Measurements from ENCODE around the gene LFNG.

LFNG gene

DNA sequence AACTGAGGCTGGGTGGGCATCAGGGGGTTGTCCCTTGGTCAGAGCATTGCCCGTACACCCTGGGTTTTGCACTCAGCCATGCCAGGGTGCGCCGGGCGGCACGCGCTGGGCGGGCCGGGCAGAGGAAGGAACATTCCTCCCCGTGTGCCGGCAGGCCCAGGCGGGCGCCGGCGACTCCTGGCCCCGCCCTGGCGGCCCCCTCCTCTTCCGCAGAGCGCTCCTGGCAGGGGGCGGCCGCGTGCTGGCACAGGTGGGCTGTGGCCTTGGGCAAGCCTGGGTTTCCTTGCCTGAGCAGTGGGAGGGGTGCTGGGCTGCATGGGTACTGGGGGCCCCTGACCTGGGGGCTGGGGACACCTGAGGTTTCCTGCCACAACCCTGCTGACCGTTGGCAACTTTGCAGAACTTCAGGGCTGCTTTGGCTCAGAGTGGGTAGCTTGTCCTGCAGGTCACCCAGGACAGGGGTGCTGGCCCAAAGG, 3.9 kb downstream of the LFNG start:
- Histone ChIP-seq H2BK120ac (ENCODE audit: low read depth, low read length) (peak overlapping the region; percentile 49), H3K9ac (ENCODE audit: low read depth, low read length, poor library complexity) (peak overlapping the region; percentile 88), H3K27ac (replicated peaks; ENCODE audit: low read length) (peak overlapping the region; percentile 97), H2BK15ac (ENCODE audit: low read length) (peak overlapping the region; percentile 16), H3K4me2 (ENCODE audit: insufficient read depth, low read length, poor library complexity, severe bottlenecking) (peak overlapping the region; percentile 91), H4K8ac (ENCODE audit: low read depth, low read length) (no peak overlapping the region), H3K9me3 (replicated peaks in 1 of 2; ENCODE audit: control insufficient read depth in 2 of 2, insufficient read depth in 1 of 2, low read depth in 1 of 2, low read length in 2 of 2) (no peaks in the 10 kb centered on the region), H2BK5ac (ENCODE audit: low read length) (peak overlapping the region; percentile 93), H3K14ac (ENCODE audit: low read length) (peak overlapping the region; percentile 63), H3K18ac (ENCODE audit: low read length) (peak overlapping the region; percentile 99), H3K36me3 (replicated peaks in 1 of 2; ENCODE audit: control insufficient read depth in 2 of 2, insufficient read depth in 2 of 2, low read length in 2 of 2) (peaks cover 37 to 44% of the 10 kb centered on the region in 2 donors), H2BK12ac (ENCODE audit: low read length) (peak overlapping the region; percentile 98), H2AFZ (ENCODE audit: low read length) (no peak overlapping the region), H3K4ac (ENCODE audit: low read length) (peak overlapping the region; percentile 79), H3K79me1 (ENCODE audit: low read depth, low read length) (peaks cover 37% of the 10 kb centered on the region), H2AK5ac (ENCODE audit: low read depth, low read length) (peak overlapping the region; percentile 100), H3K27me3 (ENCODE audit: control insufficient read depth in 3 of 3, insufficient read depth in 3 of 3, low read depth in 1 of 3, low read length in 3 of 3) (no peaks in the 10 kb centered on the region), H4K91ac (ENCODE audit: low read depth, low read length, poor library complexity) (peak overlapping the region; percentile 57), H3K4me3 (ENCODE audit: low read length in 2 of 2) (peak overlapping the region; percentile 25 to 96), H3K4me1 (ENCODE audit: control insufficient read depth in 2 of 2, insufficient read depth in 1 of 2, low read depth in 1 of 2, low read length in 2 of 2) (peaks cover 54 to 69% of the 10 kb centered on the region in 2 donors), H3K23ac (ENCODE audit: low read depth, low read length, poor library complexity) (peak overlapping the region; percentile 21)
- no peak for DNase-seq (ENCODE audit: low spot score)
- WGBS, 2 donors (ENCODE audit: extremely low coverage in 2 of 2, insufficient read length in 2 of 2, insufficient replicate concordance in 1 of 2), result no CpG with 5 or more reads among the region's 22 CpGs

DNA sequence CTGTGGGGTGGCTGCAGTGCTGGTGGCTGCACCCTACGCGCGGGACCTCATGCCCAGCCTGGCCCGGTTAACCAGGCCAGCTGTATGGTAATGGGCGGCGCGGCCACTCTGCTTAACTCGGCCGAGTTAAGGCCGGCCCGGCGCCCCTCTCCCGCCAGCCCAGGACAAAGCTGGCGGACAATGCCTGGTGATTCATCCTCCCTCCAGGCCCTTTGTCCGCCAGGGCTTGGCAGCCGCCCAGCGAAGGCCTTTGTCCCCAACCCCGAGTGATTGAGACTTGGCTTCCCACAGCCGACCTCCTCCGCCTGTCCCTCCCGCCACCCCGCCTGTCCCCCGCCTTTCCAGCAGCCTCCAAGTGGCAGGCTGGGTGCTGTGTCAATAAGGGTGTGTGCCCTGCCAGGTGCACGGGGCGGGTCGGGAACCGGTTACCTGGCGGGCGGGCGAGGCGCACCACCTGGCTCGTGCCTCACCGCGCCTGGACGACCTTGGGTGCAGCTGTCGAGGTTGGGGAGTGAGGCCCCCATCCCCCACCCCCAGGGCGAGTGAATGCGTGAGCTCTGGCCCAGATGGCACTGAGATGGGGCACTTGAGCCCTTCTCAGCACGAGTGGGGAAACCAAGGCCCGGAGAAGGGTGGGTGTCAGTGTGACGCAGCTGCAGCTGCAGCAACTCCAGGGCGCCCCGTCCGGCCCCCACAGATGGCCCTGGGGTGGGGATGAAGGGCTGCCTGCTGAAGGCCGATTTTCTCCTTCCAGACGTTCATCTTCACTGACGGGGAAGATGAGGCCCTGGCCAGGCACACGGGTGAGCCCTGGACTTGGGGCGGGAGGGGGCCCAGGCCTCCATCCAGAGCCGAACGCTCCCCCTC, 4.6 kb downstream of the LFNG start:
- no peak overlapping the region for H2BK15ac ChIP-seq (ENCODE audit: low read length)
- no peak overlapping the region for H4K8ac ChIP-seq (ENCODE audit: low read depth, low read length)
- peak overlapping the region; percentile 9 to 96 for H3K4me3 ChIP-seq (ENCODE audit: low read length in 2 of 2)
- no CpG with 5 or more reads among the region's 51 CpGs for WGBS, 2 donors (ENCODE audit: extremely low coverage in 2 of 2, insufficient read length in 2 of 2, insufficient replicate concordance in 1 of 2)
- peak overlapping the region; percentile 69 for H3K4ac ChIP-seq (ENCODE audit: low read length)
- H4K91ac ChIP-seq (ENCODE audit: low read depth, low read length, poor library complexity), result peak overlapping the region; percentile 48
- peak overlapping the region; percentile 95 for H3K9ac ChIP-seq (ENCODE audit: low read depth, low read length, poor library complexity)
- H2AFZ ChIP-seq (ENCODE audit: low read length), result no peak overlapping the region
- H3K27ac ChIP-seq (replicated peaks; ENCODE audit: low read length), result peak overlapping the region; percentile 97
- H3K14ac ChIP-seq (ENCODE audit: low read length), result peak overlapping the region; percentile 63
- peaks cover 51 to 64% of the 10 kb centered on the region in 2 donors for H3K4me1 ChIP-seq (ENCODE audit: control insufficient read depth in 2 of 2, insufficient read depth in 1 of 2, low read depth in 1 of 2, low read length in 2 of 2)
- DNase-seq (ENCODE audit: low spot score), result peak; percentile 91
- peaks cover 40% of the 10 kb centered on the region for H3K79me1 ChIP-seq (ENCODE audit: low read depth, low read length)
- peak overlapping the region; percentile 100 for H2AK5ac ChIP-seq (ENCODE audit: low read depth, low read length)
- peak overlapping the region; percentile 98 for H2BK12ac ChIP-seq (ENCODE audit: low read length)
- no peaks in the 10 kb centered on the region for H3K9me3 ChIP-seq (replicated peaks in 1 of 2; ENCODE audit: control insufficient read depth in 2 of 2, insufficient read depth in 1 of 2, low read depth in 1 of 2, low read length in 2 of 2)
- peaks cover 44 to 51% of the 10 kb centered on the region in 2 donors for H3K36me3 ChIP-seq (replicated peaks in 1 of 2; ENCODE audit: control insufficient read depth in 2 of 2, insufficient read depth in 2 of 2, low read length in 2 of 2)
- H2BK120ac ChIP-seq (ENCODE audit: low read depth, low read length), result peak overlapping the region; percentile 49
- H3K4me2 ChIP-seq (ENCODE audit: insufficient read depth, low read length, poor library complexity, severe bottlenecking), result peak overlapping the region; percentile 91
- peak overlapping the region; percentile 99 for H3K23ac ChIP-seq (ENCODE audit: low read depth, low read length, poor library complexity)
- no peaks in the 10 kb centered on the region for H3K27me3 ChIP-seq (ENCODE audit: control insufficient read depth in 3 of 3, insufficient read depth in 3 of 3, low read depth in 1 of 3, low read length in 3 of 3)
- H2BK5ac ChIP-seq (ENCODE audit: low read length), result peak overlapping the region; percentile 93
- peak overlapping the region; percentile 99 for H3K18ac ChIP-seq (ENCODE audit: low read length)

DNA sequence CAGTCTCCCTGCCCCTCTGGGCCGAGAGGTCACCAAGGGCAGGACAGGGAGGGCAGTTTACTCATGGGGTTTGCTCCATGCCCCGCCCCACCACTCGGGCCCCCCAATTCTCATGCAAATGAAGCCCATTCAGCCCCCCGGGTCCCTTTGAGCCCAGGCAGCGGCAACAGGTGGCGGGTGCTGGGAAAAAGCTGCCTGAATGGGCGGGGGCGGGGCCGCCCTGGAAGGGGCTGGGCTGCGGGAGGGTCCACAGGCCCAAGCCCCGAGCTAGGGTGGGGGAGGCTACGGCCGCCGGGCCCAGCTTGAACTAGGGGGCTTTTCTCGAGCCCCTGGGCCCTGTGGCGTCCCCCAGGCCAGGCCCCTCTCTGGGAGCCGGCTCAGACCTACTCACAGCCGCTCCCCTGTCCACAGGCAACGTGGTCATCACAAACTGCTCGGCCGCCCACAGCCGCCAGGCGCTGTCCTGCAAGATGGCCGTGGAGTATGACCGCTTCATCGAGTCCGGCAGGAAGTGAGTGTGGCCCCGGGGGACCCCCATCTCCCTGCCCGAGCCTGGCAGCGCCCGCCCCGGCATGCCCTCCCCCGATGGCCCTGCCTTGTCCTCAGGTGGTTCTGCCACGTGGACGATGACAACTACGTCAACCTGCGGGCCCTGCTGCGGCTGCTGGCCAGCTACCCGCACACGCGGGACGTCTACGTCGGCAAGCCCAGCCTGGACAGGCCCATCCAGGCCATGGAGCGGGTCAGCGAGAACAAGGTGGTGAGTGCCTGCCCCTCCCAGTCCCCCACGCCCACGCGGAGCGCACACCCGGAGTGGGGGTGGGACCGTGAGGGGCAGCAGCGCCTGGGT, 5.5 kb downstream of the LFNG start:
- Histone ChIP-seq H2AK5ac (ENCODE audit: low read depth, low read length) (peak overlapping the region; percentile 100), H2BK15ac (ENCODE audit: low read length) (peak overlapping the region; percentile 100), H3K23ac (ENCODE audit: low read depth, low read length, poor library complexity) (peak overlapping the region; percentile 69), H3K36me3 (replicated peaks in 1 of 2; ENCODE audit: control insufficient read depth in 2 of 2, insufficient read depth in 2 of 2, low read length in 2 of 2) (peaks cover 48 to 55% of the 10 kb centered on the region in 2 donors), H3K27ac (replicated peaks; ENCODE audit: low read length) (peak overlapping the region; percentile 97), H3K4ac (ENCODE audit: low read length) (peak overlapping the region; percentile 94), H3K27me3 (ENCODE audit: control insufficient read depth in 3 of 3, insufficient read depth in 3 of 3, low read depth in 1 of 3, low read length in 3 of 3) (no peaks in the 10 kb centered on the region), H3K79me1 (ENCODE audit: low read depth, low read length) (peaks cover 40% of the 10 kb centered on the region), H4K8ac (ENCODE audit: low read depth, low read length) (peak overlapping the region; percentile 74), H4K91ac (ENCODE audit: low read depth, low read length, poor library complexity) (no peak overlapping the region), H2BK120ac (ENCODE audit: low read depth, low read length) (peak overlapping the region; percentile 89), H3K14ac (ENCODE audit: low read length) (peak overlapping the region; percentile 100), H2AFZ (ENCODE audit: low read length) (no peak overlapping the region), H3K4me1 (ENCODE audit: control insufficient read depth in 2 of 2, insufficient read depth in 1 of 2, low read depth in 1 of 2, low read length in 2 of 2) (peaks cover 56 to 64% of the 10 kb centered on the region in 2 donors), H3K9ac (ENCODE audit: low read depth, low read length, poor library complexity) (peak overlapping the region; percentile 92), H3K18ac (ENCODE audit: low read length) (peak overlapping the region; percentile 99), H3K9me3 (replicated peaks in 1 of 2; ENCODE audit: control insufficient read depth in 2 of 2, insufficient read depth in 1 of 2, low read depth in 1 of 2, low read length in 2 of 2) (no peaks in the 10 kb centered on the region), H2BK5ac (ENCODE audit: low read length) (peak overlapping the region; percentile 97), H3K4me2 (ENCODE audit: insufficient read depth, low read length, poor library complexity, severe bottlenecking) (peak overlapping the region; percentile 91), H3K4me3 (ENCODE audit: low read length in 2 of 2) (peak overlapping the region in 1 of 2 donors; percentile 96), H2BK12ac (ENCODE audit: low read length) (peak overlapping the region; percentile 98)
- WGBS, 2 donors (ENCODE audit: extremely low coverage in 2 of 2, insufficient read length in 2 of 2, insufficient replicate concordance in 1 of 2), result no CpG with 5 or more reads among the region's 53 CpGs
- peak; percentile 91 for DNase-seq (ENCODE audit: low spot score)
